Measurements from ENCODE around the gene FNBP1. TPM values are rescaled to one million over a fixed set of nuclear protein-coding genes. Genes with fewer than 3 reads are reported as not detected.
A peak's percentile ranks its signal among the peaks of the same experiment; 100 is the strongest.

FNBP1 gene
- total RNA-seq, 1 donor = 67.9 TPM

DNA sequence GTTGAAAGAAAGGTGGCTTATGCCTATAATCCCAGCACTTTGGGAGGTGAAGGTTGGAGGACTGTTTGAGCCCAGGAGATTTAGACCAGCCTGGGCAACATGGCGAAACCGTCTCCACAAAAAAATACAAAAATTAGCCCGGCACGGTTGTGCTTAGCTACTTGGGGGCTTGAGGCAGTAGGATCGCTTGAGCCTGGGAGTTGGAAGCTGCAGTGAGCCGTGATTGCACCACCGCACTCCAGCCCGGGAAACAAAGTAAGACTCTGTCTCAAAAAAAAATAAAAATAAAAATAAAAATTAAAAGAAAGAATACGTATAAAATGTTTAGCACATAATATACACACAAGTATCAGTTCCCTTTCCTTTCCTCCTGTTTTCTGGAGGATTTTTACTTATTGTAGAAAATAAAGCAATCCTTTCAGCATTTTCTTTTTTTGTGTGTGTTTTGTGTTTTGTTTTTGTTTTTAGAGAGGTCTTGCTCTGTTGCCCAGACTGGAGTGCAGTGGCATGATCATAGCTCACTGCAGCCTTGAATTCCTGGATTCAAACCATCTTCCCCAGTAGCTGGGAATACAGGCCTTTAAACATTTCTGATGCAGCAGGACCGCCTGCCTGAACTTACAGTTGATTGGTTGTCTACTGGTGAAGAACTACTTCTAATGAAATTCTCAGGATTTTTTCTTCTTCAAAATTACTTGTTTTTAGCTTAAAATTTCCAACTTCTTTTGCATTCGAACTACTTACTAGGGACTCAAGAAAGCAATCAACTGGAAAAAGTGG lies 6.6 kb upstream of the FNBP1 start:
- DNase-seq (ENCODE audit: low read depth in 2 of 3, low spot score in 2 of 3) = no peak

DNA sequence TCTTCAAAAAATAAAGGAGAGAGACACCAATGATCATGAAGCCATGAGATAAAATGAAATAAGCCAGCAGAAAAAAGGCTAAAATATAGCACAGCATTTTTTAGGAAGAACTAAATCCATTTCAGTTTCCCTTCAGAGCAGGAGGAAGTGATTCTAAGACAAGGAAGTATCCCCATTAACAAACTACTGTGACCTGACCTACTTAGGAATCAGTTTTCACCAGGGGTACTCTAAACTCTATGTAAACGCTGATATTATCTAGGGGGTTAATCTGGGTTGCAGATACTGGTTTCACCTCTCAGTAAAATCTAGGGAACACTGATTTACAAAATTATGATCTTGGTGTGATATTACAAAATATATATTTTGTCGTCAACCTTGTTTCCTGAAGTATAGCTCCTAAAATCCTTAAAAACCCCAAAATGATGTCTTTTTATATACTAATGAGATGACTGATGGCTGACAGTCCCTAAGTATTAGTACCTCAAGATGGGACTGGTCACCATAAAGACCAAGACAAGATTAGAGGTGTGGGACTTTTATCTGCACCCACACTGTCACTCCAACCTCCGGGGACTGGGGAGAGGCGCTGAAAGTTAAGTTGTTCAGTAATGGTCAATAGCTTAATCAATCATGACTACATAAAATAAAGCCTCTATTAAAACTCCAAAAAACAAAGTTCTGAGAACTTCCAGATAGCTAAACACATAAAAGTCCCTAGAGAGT lies 2.9 kb upstream of the FNBP1 start:
- DNase-seq (ENCODE audit: low read depth in 2 of 3, low spot score in 2 of 3) = no peak

DNA sequence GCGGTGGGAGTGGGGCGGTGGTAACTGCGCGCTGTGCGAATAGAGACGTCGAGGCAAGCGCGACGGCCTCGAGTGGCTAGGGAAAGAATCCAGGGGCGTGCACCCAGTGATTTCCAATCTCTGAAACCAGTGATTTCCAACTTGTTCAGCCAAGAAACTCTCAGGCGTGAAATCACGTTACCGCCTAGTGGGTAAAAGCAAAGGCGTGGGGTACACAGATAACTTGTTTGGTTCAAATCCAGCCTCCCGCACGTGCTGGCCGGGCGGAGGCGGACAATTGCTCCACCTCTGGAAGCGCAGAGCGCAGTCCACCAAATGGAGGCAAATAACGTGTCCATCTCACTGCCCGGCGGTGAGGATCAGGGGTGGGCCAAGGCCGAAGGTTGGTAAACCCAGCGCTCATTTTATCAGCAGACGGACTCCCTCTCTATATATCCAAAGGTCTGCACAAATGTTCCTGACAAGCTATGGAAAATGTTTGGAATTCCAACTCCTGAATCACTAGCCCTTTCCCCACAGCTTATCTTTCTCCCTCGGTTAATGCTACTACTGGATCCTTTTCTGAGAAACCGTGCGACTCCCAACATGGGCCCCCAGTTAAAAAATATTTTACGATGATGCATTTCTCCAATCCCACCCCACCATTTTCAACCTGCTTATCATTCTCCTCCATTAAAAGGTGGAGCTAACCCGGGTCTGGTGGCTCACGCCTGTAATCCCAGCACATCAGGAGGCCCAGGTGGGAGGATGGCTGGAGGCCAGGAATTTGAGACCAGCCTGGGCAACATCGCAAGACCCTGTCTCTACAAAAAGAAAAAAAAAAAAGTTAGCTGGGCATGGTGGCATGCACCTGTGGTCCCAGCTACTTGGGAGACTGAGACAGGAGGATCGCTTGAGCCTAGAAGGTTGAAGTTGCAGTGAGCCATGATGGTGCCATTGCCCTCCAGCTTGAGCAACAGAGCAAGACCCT lies 950 bp upstream of the FNBP1 start:
- DNase-seq (ENCODE audit: low read depth in 2 of 3, low spot score in 2 of 3) = no peak

DNA sequence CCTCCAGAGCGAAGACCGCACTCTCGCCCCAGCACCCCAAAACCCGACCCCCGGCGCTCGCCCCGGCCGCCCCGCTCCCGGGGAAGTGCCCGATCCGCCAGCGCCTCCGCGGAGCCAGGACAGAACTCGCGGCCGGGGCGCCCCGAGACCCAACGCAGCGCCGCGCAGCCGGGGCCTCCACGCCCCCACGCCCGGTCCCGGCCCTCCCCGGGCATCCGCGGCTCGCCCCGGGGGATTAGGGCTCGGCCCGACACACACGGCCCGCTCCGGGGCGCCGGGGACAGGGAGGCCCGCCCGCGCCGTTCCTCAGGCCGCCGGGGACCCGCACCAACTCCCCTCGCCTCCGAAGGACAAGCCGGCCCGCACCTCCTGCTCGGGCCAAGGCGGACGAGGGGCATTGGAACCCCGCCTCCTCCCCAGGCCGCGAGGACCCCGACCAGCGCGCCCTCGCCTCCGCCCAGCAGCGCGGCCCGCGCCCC lies 544 bp downstream of the FNBP1 start:
- no peak for DNase-seq (ENCODE audit: low read depth in 2 of 3, low spot score in 2 of 3)

DNA sequence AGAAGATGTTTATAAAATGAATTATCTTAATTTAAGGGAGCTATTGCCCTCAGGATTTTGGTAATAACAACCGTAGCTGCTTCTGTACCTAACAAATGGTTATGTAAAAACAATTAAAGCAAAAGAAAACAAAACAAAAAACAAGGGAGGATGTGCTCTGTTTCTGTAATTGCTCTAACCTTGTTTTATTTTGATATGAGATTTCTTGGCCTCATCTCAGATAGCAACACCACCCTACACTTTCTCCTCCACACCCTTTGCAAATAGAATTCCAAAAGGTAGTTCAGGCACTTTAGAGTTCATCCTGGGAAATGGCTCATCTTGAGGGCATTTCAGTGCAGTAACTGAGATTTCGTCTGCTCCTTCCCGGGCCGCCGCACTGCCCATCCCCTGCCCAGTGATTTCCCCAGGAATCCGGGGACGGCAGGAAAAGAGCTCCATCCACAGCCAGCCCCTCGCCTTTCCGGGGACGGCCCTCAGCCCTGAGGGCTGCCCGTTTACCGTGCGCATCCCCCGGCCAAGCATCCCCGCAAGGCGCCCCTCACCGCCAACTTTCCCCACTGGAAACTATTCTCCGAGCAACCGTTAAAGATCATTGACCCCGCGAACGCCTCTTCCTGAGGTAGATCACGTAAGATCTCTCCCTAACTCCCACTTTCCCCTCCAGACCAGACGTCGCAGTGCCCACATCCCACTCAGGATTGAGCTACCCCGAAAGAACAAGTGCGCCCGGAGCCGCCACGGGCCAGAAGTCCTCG lies 1.2 kb downstream of the FNBP1 start:
- no peak for DNase-seq (ENCODE audit: low read depth in 2 of 3, low spot score in 2 of 3)

DNA sequence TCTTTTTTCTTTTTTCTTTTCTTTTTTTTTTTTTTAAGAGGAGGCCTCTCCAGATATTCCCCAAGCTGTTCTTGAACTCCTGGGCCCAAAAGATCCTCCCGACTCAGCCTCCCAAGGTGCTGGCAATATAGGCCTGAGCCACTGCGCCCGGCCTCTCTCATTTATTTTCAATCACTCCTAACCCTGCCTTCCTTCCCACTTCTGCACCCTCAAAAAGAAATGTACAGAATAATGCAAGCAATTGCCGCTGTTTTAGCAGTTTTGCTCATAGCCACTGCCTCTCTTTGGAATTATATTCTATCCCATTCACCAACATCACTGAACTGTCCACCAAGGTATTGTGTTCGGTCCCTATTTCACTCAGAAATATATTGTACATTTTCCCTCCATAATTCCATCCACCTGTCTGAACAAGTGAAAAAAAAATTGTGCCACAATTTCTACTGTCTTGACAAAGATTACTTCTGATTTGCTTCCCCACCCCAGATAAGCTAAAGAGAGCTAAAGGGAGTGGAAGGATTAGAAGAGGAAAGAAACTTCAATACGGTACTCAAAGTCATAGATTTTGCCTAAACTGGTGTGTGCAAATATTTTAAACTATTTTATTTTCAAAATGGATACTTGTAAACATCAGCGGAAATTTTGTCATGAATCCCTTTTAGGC lies 1.9 kb downstream of the FNBP1 start:
- no peak for DNase-seq (ENCODE audit: low read depth in 2 of 3, low spot score in 2 of 3)

DNA sequence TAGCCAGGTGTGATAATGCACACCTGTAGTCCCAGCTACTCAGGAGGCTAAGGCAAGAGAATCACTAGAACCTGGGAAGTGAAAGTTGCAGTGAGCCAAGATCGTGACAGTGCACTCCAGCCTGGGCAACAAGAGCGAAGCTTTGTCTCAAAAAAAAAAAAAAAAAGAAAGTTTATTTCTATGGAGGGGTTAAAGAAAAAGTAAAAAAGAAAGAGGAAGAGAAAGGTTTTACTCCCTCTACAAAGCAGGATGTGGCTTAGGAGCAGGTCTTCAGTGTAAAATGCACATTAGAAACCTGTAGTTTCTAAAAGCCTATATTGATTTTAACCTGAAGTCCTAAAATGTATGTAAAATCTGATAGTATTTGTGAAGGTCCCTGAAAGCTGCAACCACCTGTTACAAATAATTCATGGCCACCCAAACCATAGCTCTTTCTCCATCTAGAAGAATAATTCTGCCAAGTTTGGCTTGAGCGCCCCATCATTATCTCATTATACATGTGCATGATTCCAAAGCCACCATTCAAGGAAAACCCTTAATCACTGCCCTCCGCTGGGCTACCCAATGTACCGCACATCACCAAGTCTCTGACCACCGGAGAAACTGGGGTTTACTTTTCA lies 3.4 kb downstream of the FNBP1 start:
- peak in 2 of 3 donors; percentile 39 to 54 for DNase-seq (ENCODE audit: low read depth in 2 of 3, low spot score in 2 of 3)

DNA sequence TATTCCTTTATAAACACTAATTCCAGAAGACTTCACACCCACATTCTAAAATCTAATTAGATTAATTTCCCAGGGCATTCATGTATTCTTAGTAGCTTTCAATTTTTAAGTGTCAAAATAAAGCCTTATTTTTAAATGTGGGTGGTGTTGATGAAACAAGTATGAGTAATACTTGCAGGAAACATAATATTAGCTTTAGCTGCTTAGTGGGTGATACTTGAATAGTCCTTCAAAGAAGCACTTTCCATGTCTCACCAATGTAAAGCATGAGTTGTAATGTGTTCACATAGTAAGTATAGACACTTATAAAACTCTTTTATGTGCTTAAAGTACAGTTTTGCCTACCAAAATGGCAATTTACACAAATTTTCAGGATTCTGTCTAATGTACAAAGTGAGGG lies 6.9 kb downstream of the FNBP1 start:
- no peak for DNase-seq (ENCODE audit: low read depth in 2 of 3, low spot score in 2 of 3)

DNA sequence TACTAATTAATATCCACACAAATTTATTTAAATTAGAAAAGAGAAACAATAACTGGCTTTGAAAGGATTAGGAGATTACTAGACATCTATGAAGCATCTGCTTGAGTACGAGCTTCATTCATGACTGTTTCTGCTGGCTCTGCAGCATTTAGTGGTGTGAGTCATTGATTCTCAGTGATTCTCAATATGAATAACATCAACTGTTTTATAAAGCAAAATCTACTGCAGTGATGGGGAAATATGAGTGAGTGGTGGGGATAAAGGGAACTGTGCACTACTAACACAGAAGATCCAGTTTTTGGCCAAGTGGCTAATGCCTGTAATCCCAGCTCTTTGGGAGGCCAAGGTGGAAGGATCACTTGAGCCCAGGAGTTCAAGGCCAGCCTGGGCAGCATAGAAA lies 8.4 kb downstream of the FNBP1 start:
- no peak for DNase-seq (ENCODE audit: low read depth in 2 of 3, low spot score in 2 of 3)

DNA sequence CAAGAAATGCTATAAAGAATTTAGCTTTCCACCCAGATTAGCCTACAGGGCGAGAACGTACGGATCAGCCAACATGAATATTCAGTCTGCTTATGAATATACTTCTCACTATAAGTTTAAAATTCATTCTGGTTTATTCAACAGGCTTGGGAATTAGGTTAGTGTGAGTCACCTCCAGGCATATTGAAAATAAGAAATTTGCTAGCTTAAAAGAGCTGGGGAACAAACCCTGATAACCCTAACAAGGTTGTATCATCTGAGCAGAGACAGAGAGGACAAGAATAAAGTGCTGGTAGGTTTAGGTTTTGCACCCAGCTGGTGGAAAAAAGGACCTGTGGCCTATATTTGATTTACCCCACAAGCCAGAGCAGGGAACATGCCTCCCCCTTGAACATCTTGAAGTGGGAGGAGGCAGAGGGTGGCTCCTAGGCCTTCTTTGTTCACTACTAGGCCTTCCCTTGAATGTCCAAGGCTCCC lies 12.3 kb downstream of the FNBP1 start:
- no peak for DNase-seq (ENCODE audit: low read depth in 2 of 3, low spot score in 2 of 3)

DNA sequence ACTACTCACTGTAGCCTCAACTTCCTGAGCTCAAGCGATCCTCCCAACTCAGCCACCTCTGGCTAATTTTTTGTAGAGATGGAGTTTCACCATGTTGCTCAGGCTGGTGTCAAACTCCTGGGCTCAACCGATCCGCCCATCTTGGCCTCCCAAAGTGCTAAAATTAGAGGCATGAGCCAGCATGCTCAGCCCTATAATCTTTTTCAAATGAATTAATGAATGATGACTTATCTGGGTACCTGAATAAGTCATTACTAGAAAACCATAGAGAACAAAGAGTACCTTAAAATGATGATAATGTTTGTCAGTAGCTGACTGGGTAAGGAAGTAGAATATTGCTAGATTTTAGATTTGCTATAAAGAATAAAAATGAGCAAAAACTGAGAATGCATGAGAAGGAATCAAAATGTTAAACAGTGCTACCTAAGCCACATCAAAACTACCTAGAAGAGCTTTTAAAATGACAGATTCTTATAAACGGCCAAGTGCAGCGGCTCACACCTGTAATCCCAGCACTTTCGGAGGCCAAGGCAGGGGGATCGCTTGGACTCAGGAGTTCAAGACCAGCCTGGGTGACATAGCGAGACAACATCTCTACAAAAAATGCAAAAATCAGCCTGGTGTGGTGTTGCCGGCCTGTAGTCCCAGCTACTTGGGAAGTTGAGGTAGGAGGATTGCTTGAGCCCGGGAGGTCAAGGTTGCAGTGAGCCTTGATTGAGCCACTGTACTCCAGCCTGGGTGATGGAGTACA lies 13.6 kb downstream of the FNBP1 start:
- DNase-seq (ENCODE audit: low read depth in 2 of 3, low spot score in 2 of 3) = no peak

DNA sequence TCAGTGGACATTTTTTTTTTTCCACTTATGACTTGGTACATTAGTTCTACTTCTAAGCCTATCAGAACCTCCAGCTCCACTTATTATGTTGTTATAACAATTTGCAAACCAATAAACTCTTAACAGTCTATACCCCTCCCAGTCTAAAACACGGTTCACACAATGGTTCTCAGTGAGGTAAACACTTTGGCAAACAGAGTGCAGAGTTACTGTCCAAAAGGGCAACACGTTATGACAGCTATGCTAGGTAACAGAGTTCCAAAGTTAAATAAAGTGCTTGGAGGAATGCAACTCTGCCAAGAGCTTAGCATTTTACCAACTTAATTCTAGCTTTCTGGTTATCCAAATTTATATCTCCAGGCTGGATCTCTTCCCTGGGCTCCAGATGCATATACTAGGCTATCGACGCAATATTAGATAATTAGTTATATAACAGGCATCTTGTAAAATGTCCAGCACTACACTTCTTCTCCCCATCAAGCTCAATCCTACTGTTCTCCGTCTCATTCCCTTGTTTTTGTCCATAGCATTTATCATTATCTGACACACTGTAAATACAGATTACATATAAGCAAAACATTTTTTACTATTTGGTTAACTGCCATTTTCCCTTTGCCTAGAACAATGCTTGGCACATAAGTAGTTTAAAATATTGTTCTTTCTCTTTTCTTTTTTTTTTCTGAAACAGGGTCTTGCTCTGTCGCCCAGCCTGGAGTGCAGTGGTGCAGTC lies 14.3 kb downstream of the FNBP1 start:
- no peak for DNase-seq (ENCODE audit: low read depth in 2 of 3, low spot score in 2 of 3)

DNA sequence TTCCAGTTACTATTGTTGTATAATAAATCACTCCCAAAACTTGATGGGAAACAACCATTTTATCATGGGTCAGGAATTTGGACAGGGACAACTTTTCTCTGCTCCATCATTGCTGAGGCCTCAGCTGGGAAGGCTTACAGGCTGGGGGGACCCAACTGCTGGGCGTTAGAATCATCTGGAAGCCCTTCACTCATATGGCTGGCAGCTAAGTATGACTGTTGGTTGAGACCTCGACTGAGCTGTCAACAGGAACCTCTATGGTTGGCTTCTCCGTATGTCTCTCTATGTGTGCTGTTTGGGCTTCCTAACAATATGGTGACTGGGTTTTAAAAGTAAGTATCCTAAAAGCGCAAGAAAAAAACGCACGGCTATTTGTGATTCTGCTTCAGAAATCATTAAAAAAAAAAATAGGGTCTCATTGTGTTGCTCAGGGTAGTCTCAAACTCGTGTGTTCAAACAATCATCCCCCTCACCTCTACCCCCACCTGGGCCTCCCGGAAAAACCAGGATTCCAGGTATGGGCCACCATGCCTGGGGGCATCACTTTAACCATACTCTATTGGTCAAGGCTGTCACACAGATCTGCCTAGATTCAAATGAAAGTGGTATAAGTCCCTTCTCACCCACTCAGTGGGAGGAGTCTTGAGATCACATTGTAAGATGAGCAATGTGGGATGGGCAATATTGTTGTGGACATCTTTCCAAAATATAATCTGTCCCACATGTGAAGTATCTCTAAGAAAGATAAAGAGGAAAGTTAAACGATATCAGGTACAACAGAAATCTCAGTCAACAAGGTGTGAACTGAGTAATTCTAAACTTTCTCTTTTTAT lies 15.2 kb downstream of the FNBP1 start:
- DNase-seq (ENCODE audit: low read depth in 2 of 3, low spot score in 2 of 3) = no peak

DNA sequence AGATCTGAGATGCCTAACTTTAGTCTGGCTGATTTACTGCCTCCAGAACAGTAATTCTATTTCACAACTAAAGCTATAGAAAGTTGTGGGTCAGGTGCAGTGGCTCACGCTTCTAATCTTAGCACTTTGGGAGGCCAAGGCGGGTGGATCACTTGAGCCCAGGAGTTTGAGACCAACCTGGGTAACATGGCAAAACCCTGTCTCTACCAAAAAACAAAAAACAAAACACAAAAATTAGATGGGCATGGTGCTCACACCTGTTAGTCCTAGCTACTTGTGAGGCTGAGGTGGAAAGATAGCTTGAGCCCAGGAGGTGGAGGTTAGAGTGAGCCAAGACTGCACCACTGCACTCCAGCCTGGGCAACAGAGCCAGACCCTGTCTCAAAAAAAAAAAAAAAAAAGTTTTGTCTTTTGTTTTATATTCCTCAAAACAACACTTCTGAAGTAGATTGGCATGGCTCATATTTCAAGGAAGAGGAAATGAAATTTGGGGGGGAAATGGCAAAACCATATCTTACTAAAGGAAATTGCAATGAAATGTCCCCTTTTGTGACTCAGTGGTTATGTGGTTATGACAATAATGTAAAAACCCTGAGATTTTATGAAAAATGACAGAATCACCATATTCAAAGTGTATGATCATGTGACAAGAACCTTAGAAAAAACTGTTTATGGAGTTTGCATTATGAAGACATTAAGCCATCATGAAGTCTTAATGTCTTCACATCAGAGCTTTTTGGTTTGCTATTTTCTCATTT lies 16.2 kb downstream of the FNBP1 start:
- no peak for DNase-seq (ENCODE audit: low read depth in 2 of 3, low spot score in 2 of 3)

DNA sequence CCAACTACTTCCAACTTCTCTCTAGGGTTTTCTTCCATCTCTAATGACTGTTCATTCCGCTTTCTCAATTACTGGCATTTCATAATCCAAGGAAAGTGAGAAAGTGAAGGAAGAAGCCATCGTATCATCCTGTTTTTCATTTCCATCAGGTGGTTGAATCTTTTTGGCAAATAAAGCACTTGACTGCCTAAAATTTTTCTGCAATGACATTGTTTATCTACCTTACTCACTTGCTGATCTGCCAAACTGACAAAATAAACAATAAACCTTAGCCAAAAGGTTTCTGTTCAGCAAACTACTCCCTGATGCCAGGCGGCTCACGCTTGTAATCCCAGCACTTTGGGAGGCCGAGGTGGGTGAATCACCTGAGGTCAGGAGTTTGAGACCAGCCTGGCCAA lies 18.4 kb downstream of the FNBP1 start:
- no peak for DNase-seq (ENCODE audit: low read depth in 2 of 3, low spot score in 2 of 3)

DNA sequence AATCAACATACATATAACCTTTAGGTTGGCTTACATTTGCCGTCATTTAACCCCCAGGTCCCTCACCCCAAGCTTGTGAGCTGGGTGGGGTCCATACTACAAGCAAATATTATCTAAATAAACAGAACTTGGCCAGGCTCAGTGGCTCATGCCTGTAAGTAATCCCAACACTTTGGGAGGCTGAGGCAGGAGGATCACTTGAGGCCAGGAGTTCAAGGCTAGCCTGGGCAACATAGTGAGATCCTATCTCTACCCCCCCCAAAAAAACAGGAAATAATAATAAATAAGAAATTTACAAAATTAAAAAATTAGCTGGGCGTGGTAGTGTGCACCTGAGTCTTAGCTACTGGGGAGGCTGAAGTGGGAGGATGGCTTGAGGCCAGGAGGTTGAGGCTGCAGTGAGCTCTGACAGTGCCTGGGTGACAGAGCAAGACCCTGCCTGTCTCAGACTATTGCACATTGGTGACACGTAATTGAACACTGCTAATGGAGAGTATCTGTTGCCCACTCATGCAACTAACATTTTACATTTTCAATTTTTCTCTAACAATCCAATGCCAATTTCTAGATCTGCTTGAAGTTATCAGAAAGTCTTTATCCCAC lies 18.9 kb downstream of the FNBP1 start:
- no peak for DNase-seq (ENCODE audit: low read depth in 2 of 3, low spot score in 2 of 3)

Measured in hematopoietic multipotent progenitor cell (in vitro differentiated cells).